ENCODE results near the gene PECR.

GRCh38 chr2:216103213-216103612 lies 21.6 kb upstream of the PECR start:
- TF ChIP-seq EZH2 (IDR thresholded peaks at IDR 0.05) (no peak), POLR2AphosphoS5 (IDR thresholded peaks at IDR 0.05; ENCODE audit: borderline replicate concordance, low read depth, low read length) (no peak), FOXP2 (optimal IDR thresholded peaks at IDR 0.05; ENCODE audit: control extremely low read depth, extremely low read length, insufficient read depth) (no peak)
